H1 (cell line): ENCODE measurements around the gene LHX2. TPM values are rescaled to one million over a fixed set of nuclear protein-coding genes. Genes with fewer than 3 reads are reported as not detected.

Source experiments
- CTCF ChIA-PET: fragments of 300-600 bp; sonication (Branson Sonifier 250); formaldehyde crosslinking; loops from one replicate; lab custom pipeline; 2021; ENCODE audit not compliant: partially characterized antibody; lab: Charles Lee
- POLR2A ChIA-PET: fragments of 300-600 bp; sonication (Branson Sonifier 250); formaldehyde crosslinking; loops from one replicate; lab custom pipeline; 2021; ENCODE audit warnings: inconsistent platforms; ENCODE audit not compliant: partially characterized antibody; lab: Charles Lee
- DNase-seq, 2 experiments: peaks; one replicate each; pipeline versions ENCODE4 v3.0.0 to v3.0.0-alpha.2; 2010 to 2022; ENCODE audit warnings: low spot score in 2 of 2, low read depth in 1 of 2, mixed read lengths in 1 of 2
- FAIRE-seq: peaks from 2 replicates; lab custom pipeline; 2011; peaks lifted over from hg19 to GRCh38; lab: Jason Lieb, UNC
- H2AFZ ChIP-seq: 2 replicates; pipeline ENCODE4 v1.8.1; 2012; ENCODE audit warnings: low read length, inconsistent platforms
- H2AK5ac ChIP-seq: 2 replicates; pipeline ENCODE4 v1.6.1; 2013; ENCODE audit warnings: low read depth, low read length
- H2BK120ac ChIP-seq: replicated peaks from 2 replicates; pipeline ENCODE3; 2013; ENCODE audit warnings: low read depth, low read length, inconsistent platforms
- H2BK12ac ChIP-seq: 2 replicates; pipeline ENCODE4 v1.6.1; 2013; ENCODE audit warnings: low read depth, low read length
- H2BK15ac ChIP-seq: 2 replicates; pipeline ENCODE4 v1.6.1; 2013; ENCODE audit warnings: low read length
- H2BK20ac ChIP-seq: 2 replicates; pipeline ENCODE4 v1.6.1; 2013; ENCODE audit warnings: low read length
- H2BK5ac ChIP-seq: 2 replicates; pipeline ENCODE4 v1.6.1; 2013; ENCODE audit warnings: low read depth, low read length
- H3K14ac ChIP-seq: 2 replicates; pipeline ENCODE4 v1.6.1; 2013; ENCODE audit warnings: inconsistent platforms; ENCODE audit not compliant: insufficient read length
- H3K18ac ChIP-seq: 2 replicates; pipeline ENCODE4 v1.6.1; 2013; ENCODE audit warnings: low read length; ENCODE audit errors: extremely low read depth
- H3K23ac ChIP-seq: 2 replicates; pipeline ENCODE4 v1.6.1; 2013; ENCODE audit warnings: inconsistent platforms; ENCODE audit not compliant: insufficient read length
- H3K23me2 ChIP-seq: 2 replicates; pipeline ENCODE4 v1.6.1; 2013; ENCODE audit warnings: low read depth, low read length
- H3K27ac ChIP-seq: 2 replicates; pipeline ENCODE4 v1.6.1; 2011; ENCODE audit warnings: low read depth, low read length, inconsistent platforms
- H3K27me3 ChIP-seq, 4 experiments: replicated peaks in 1 of 4; 1 replicate in 1 of 4; 2 replicates in 3 of 4; pipeline versions ENCODE4 v1.6.1 to v1.8.1; 2011 to 2013; ENCODE audit warnings: low read length in 3 of 4, mild to moderate bottlenecking in 3 of 4, inconsistent platforms in 2 of 4, mixed read lengths in 2 of 4, moderate library complexity in 1 of 4; ENCODE audit not compliant: control insufficient read depth in 3 of 4, insufficient read depth in 3 of 4; ENCODE audit errors: extremely low read depth in 1 of 4
- H3K36me3 ChIP-seq, 4 experiments: 2 replicates each; pipeline versions ENCODE4 v1.6.1 to v1.8.1; 2011 to 2013; ENCODE audit warnings: mild to moderate bottlenecking in 4 of 4, low read length in 3 of 4, moderate library complexity in 2 of 4, control low read depth in 1 of 4, inconsistent platforms in 1 of 4; ENCODE audit not compliant: insufficient read depth in 4 of 4, control insufficient read depth in 2 of 4
- H3K4ac ChIP-seq: replicated peaks from 2 replicates; pipeline ENCODE3; 2013; ENCODE audit warnings: low read length, low read depth, mixed read lengths, inconsistent platforms; ENCODE audit not compliant: insufficient read length
- H3K4me1 ChIP-seq, 4 experiments: replicated peaks in 1 of 4; 1 replicate in 1 of 4; 2 replicates in 3 of 4; pipeline versions ENCODE4 v1.6.1 to v1.8.1; 2011 to 2013; ENCODE audit warnings: low read length in 3 of 4, inconsistent platforms in 2 of 4, mixed read lengths in 1 of 4; ENCODE audit not compliant: insufficient read depth in 4 of 4, control insufficient read depth in 3 of 4
- H3K4me2 ChIP-seq, 2 experiments: 2 replicates each; pipeline versions ENCODE4 v1.6.1 to v1.8.1; 2011 to 2013; ENCODE audit warnings: low read depth in 2 of 2, low read length in 2 of 2, control low read depth in 1 of 2, inconsistent platforms in 1 of 2, mild to moderate bottlenecking in 1 of 2; ENCODE audit not compliant: insufficient read depth in 1 of 2
- H3K4me3 ChIP-seq, 4 experiments: fragments of 200-600, 300-600 bp in 1 of 4; sonication (generic), shearing (Covaris generic), sonication (Bioruptor Twin) in 1 of 4; 2 replicates each; pipeline versions ENCODE4 v1.5.1 to v1.8.1; 2011 to 2016; ENCODE audit warnings: low read length in 4 of 4, low read depth in 3 of 4, control low read depth in 2 of 4, inconsistent platforms in 2 of 4, mild to moderate bottlenecking in 2 of 4, mixed read lengths in 1 of 4, moderate library complexity in 1 of 4; ENCODE audit not compliant: insufficient read depth in 2 of 4; ENCODE audit errors: extremely low read depth in 1 of 4
- H3K56ac ChIP-seq: replicated peaks from 2 replicates; pipeline ENCODE3; 2013; ENCODE audit warnings: low read depth, mild to moderate bottlenecking, mixed read lengths, low read length, inconsistent platforms; ENCODE audit not compliant: insufficient read length
- H3K79me1 ChIP-seq: 2 replicates; pipeline ENCODE4 v1.6.1; 2013; ENCODE audit warnings: low read depth, low read length, control low read depth
- H3K79me2 ChIP-seq, 2 experiments: 2 replicates each; pipeline versions ENCODE4 v1.6.1 to v1.8.1; 2012 to 2013; ENCODE audit warnings: low read length in 2 of 2, mild to moderate bottlenecking in 2 of 2, inconsistent platforms in 1 of 2; ENCODE audit not compliant: insufficient read depth in 2 of 2, control insufficient read depth in 1 of 2
- H3K9ac ChIP-seq, 4 experiments: replicated peaks in 1 of 4; 1 replicate in 1 of 4; 2 replicates in 3 of 4; pipeline versions ENCODE4 v1.6.1 to v1.8.1; 2011 to 2013; ENCODE audit warnings: low read depth in 3 of 4, low read length in 3 of 4, control low read depth in 2 of 4, mild to moderate bottlenecking in 2 of 4, moderate library complexity in 2 of 4, inconsistent platforms in 1 of 4; ENCODE audit errors: extremely low read depth in 1 of 4
- H3K9me3 ChIP-seq, 2 experiments: 2 replicates each; pipeline versions ENCODE4 v1.6.1 to v1.8.1; 2012 to 2013; ENCODE audit warnings: mild to moderate bottlenecking in 2 of 2, moderate library complexity in 2 of 2, control low read depth in 1 of 2, inconsistent platforms in 1 of 2, low read depth in 1 of 2, low read length in 1 of 2, mixed read lengths in 1 of 2; ENCODE audit not compliant: insufficient read depth in 2 of 2
- H4K20me1 ChIP-seq, 2 experiments: replicated peaks in 1 of 2; 2 replicates each; pipeline versions ENCODE3 to v1.8.1; 2011 to 2013; ENCODE audit warnings: inconsistent platforms in 2 of 2, low read length in 2 of 2, mild to moderate bottlenecking in 1 of 2; ENCODE audit not compliant: insufficient read depth in 2 of 2, control insufficient read depth in 1 of 2
- H4K5ac ChIP-seq: 2 replicates; pipeline ENCODE4 v1.6.1; 2013; ENCODE audit warnings: low read length, low read depth, mixed read lengths, inconsistent platforms; ENCODE audit not compliant: insufficient read length
- H4K8ac ChIP-seq: 2 replicates; pipeline ENCODE4 v1.8.0; 2013; ENCODE audit warnings: mild to moderate bottlenecking, moderate library complexity, low read length, inconsistent platforms; ENCODE audit not compliant: insufficient read depth; ENCODE audit errors: extremely low read depth
- H4K91ac ChIP-seq: replicated peaks from 2 replicates; pipeline ENCODE3; 2013; ENCODE audit warnings: low read length, mixed read lengths, inconsistent platforms; ENCODE audit not compliant: insufficient read length
- CHD1 ChIP-seq: IDR thresholded peaks from 2 replicates; pipeline ENCODE4 v1.6.1; 2012; ENCODE audit warnings: low read depth, low read length, improper control_type of control experiment
- CTBP2 ChIP-seq: IDR thresholded peaks from 2 replicates; pipeline ENCODE4 v1.7.0; 2011; ENCODE audit warnings: borderline replicate concordance, mild to moderate bottlenecking, moderate library complexity, mixed read lengths, low read length; ENCODE audit not compliant: insufficient read depth, insufficient read length
- CTCF ChIP-seq, 3 experiments: IDR thresholded peaks; 1 replicate in 2 of 3; 2 replicates in 1 of 3; pipeline versions ENCODE4 v1.5.1 to v1.6.1; 2011; ENCODE audit warnings: low read length in 3 of 3, mild to moderate bottlenecking in 3 of 3, inconsistent platforms in 2 of 3, low read depth in 1 of 3, moderate library complexity in 1 of 3; ENCODE audit not compliant: insufficient read depth in 1 of 3; ENCODE audit errors: control extremely low read depth in 1 of 3
- HDAC2 ChIP-seq, 2 experiments: fragments of 300-600 bp in 1 of 2; sonication (generic) in 1 of 2; IDR thresholded peaks; 2 replicates each; pipeline ENCODE4 v1.6.1; 2011 to 2012; ENCODE audit warnings: low read depth in 2 of 2, low read length in 2 of 2, mild to moderate bottlenecking in 2 of 2, moderate library complexity in 2 of 2, borderline replicate concordance in 1 of 2, inconsistent platforms in 1 of 2
- JUND ChIP-seq: IDR thresholded peaks from 2 replicates; pipeline ENCODE4 v1.6.1; 2011; ENCODE audit warnings: mild to moderate bottlenecking, improper control_type of control experiment, low read length
- POLR2AphosphoS5 ChIP-seq: IDR thresholded peaks from 2 replicates; pipeline ENCODE4 v1.6.1; 2011; ENCODE audit warnings: low read depth, low read length
- RAD21 ChIP-seq, 2 experiments: IDR thresholded peaks in 1 of 2; conservative IDR thresholded peaks in 1 of 2; 2 replicates each; pipeline ENCODE4 v1.6.1; 2011; ENCODE audit warnings: low read depth in 2 of 2, low read length in 2 of 2, improper control_type of control experiment in 1 of 2, inconsistent platforms in 1 of 2, mild to moderate bottlenecking in 1 of 2, moderate library complexity in 1 of 2
- WGBS, 2 experiments: shearing (Covaris generic) in 1 of 2; methylation state at CpG; one replicate each; pipeline versions ENCODE4 v1.1.6 to v1.1.7; 2013 to 2015; ENCODE audit warnings: low lambda C conversion rate in 2 of 2, mixed read lengths in 2 of 2, inconsistent platforms in 1 of 2, low coverage in 1 of 2, missing lambda C conversion rate in 1 of 2; ENCODE audit not compliant: insufficient replicate concordance in 2 of 2, insufficient coverage in 1 of 2, insufficient read length in 1 of 2; ENCODE audit errors: extremely low coverage in 1 of 2, missing lambda C conversion rate in 1 of 2; 5-methylcytosine and 5-hydroxymethylcytosine counted together
- polyA plus RNA-seq, 7 experiments: library from polyadenylated mRNA; depleted of rRNA in 3 of 7; stranded (reverse) in 5 of 7; unstranded in 2 of 7; fragments of >200 nt in 5 of 7; fragments of 200-250 nt in 2 of 7; gene quantifications; 1 replicate in 5 of 7; 2 replicates in 1 of 7; 4 replicates in 1 of 7; pipeline versions ENCODE4 v1.2.1 to v1.2.3, GENCODE V29; 2011 to 2013; ENCODE audit warnings: missing spikeins in 2 of 7, mixed read lengths in 2 of 7
- total RNA-seq: library from RNA; stranded (reverse); fragmentation: NEBNext Ultra II Directional; extraction: Animal tissue kit (Norgen Biotek cat#: 25700); gene quantifications from 2 replicates; pipeline ENCODE4 v1.2.1, GENCODE V29; 2021

LHX2 gene
- total and polyA plus RNA-seq, 2 of the 8 experiments (the other 6 are each of a cell fraction or from before 2014, with no cell fraction given), result 0.11 to 0.86 TPM

GRCh38 chr9:124022201-124023121 is 10.9 kb downstream of the LHX2 start:
- no peak overlapping the region for H3K9ac ChIP-seq
- H2BK12ac ChIP-seq, result no peak overlapping the region
- WGBS, 2 experiments, result 16% methylated on average over 30 of the region's 38 CpGs; no CpG with 5 or more reads in 1 of the 2 experiments
- no peak overlapping the region for H4K5ac ChIP-seq
- no peaks in the 10 kb centered on the region for H3K9me3 ChIP-seq
- H3K4me3 ChIP-seq, result peak overlapping the region in 1 of 4 experiments; percentile 51; a peak in 2 of 8 replicates
- no peaks in the 10 kb centered on the region for H3K79me2 ChIP-seq
- H3K36me3 ChIP-seq, result no peaks in the 10 kb centered on the region
- H4K20me1 ChIP-seq, result peaks cover 6 to 17% of the 10 kb centered on the region in 2 experiments
- ChIA-PET POLR2A (interaction anchor here (1.2 to 1.4 kb wide), 2 partner anchors 12 to 21 kb away, joined by 3 to 4 read pairs; partner anchors contain the start of gene LHX2), CTCF (interaction anchor here (1.0 to 3.0 kb wide), 3 partner anchors 17 to 30 kb away, joined by 3 to 25 read pairs (median 6); no protein-coding TSS in a partner anchor)
- H2BK5ac ChIP-seq, result no peak overlapping the region
- peaks cover 10 to 19% (median 13%) of the 10 kb centered on the region in 4 experiments for H3K4me1 ChIP-seq
- no peak overlapping the region for H2AK5ac ChIP-seq
- no peaks in the 10 kb centered on the region for H3K79me1 ChIP-seq
- no peak overlapping the region for H2BK20ac ChIP-seq
- no peak overlapping the region for H3K14ac ChIP-seq
- no peak overlapping the region; the same call in 1 of the 2 replicates for H3K18ac ChIP-seq
- H3K23me2 ChIP-seq, result peaks cover 9% of the 10 kb centered on the region; the same call in 1 of the 2 replicates
- peak overlapping the region; percentile 56 to 69 for H3K4me2 ChIP-seq
- H2AFZ ChIP-seq, result no peak overlapping the region
- H3K23ac ChIP-seq, result no peak overlapping the region
- H4K91ac ChIP-seq, result no peak overlapping the region
- H4K8ac ChIP-seq, result no peak overlapping the region
- no peak overlapping the region for H2BK120ac ChIP-seq
- no peak overlapping the region for H3K56ac ChIP-seq
- H3K4ac ChIP-seq, result no peak overlapping the region
- H3K27me3 ChIP-seq, result peaks cover 33 to 69% (median 55%) of the 10 kb centered on the region in 4 experiments
- H3K27ac ChIP-seq, result no peak overlapping the region
- no peak overlapping the region for H2BK15ac ChIP-seq
- peak in 1 of 2 experiments; percentile 83 for DNase-seq
- no peak for FAIRE-seq
- no peak for TF ChIP-seq CTBP2
- TF ChIP-seq POLR2AphosphoS5, result no peak
- no peak for TF ChIP-seq HDAC2 (IDR thresholded peaks at IDR 0.05; ENCODE audit: borderline replicate concordance in 1 of 2, low read depth in 2 of 2, low read length in 2 of 2)
- no peak for TF ChIP-seq CHD1
- peak in 1 of 3 experiments; percentile 23; a peak in 1 of 4 replicates for TF ChIP-seq CTCF (IDR thresholded peaks at IDR 0.05; ENCODE audit: control extremely low read depth in 1 of 3, insufficient read depth in 1 of 3, low read depth in 1 of 3, low read length in 3 of 3)
- peak in 1 of 2 experiments; percentile 5; a peak in 2 of 4 replicates for TF ChIP-seq RAD21 (IDR thresholded peaks at IDR 0.05 in 1 of 2, conservative IDR thresholded peaks at IDR 0.05 in 1 of 2; ENCODE audit: low read depth in 2 of 2, low read length in 2 of 2)
- TF ChIP-seq JUND, result no peak
